ENCODE results near the gene CFAP20DC. TPM values are rescaled to one million over a fixed set of nuclear protein-coding genes. Genes with fewer than 3 reads are reported as not detected.

Gene CFAP20DC
- total and polyA plus RNA-seq, 2 of the 13 experiments (the other 11 are each of a cell fraction or from before 2014, with no cell fraction given): not detected

DNA sequence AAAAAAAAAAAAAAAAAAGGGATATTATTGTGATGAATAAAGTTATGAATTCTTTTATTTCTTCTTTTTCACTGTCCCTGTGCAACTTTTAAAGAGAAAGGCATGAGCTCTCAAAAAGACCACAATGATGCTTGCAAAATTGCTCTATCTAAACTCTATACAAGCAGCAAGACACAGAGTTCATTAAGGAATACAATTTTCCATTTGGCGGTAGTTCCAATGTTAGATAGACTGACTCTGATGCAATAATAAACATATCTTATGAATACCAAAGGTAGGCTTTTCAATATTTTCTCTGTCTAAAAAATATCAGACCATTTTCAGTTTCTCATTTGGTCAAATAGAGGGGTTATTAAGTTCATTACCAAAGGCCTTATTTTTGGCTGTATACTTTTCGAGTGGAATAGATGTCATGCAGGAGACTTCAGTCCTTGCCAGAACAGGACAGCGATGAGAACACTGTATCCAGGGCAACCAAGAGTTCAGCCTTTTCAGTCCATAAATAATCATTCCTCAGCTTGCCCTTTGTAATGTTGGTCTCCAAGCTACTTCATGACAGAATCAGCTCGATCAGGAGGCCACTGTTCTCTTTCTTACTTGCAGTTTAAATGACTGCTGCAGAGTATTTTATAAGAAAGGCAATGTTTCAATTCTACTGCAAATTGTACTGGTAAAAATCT is 220.4 kb downstream of the CFAP20DC start (continued):
- no peak for TF ChIP-seq FOXA3 (CRISPR knock-in tag; IDR thresholded peaks at IDR 0.05)

- Histone ChIP-seq H3K27ac (ENCODE audit: extremely low read length, insufficient read depth, low read length) (no peak overlapping the region), H3K9me3 (ENCODE audit: low read length) (no peaks in the 10 kb centered on the region), H3K27me3 (ENCODE audit: control insufficient read depth in 1 of 2, insufficient read depth in 2 of 2, low read length in 2 of 2) (no peaks in the 10 kb centered on the region; a peak in 1 of 5 replicates), H4K20me1 (ENCODE audit: insufficient read depth, low read length) (no peaks in the 10 kb centered on the region), H3K4me2 (ENCODE audit: low read depth, low read length) (no peak overlapping the region), H3K4me1 (ENCODE audit: insufficient read depth, low read length) (peaks cover 11% of the 10 kb centered on the region), H3K9ac (ENCODE audit: insufficient read depth, low read depth, low read length) (no peak overlapping the region), H3K4me3 (replicated peaks in 1 of 3; ENCODE audit: insufficient read depth in 1 of 3, low read depth in 2 of 3, low read length in 3 of 3) (no peak overlapping the region), H2AFZ (ENCODE audit: low read length) (no peak overlapping the region), H3K36me3 (replicated peaks in 1 of 2; ENCODE audit: control insufficient read depth in 1 of 2, insufficient read depth in 2 of 2, low read length in 2 of 2) (no peaks in the 10 kb centered on the region), H3K79me2 (ENCODE audit: insufficient read depth, low read length) (no peaks in the 10 kb centered on the region)
- 0 out of 3 replicates have a peak, but pooled peaks have one; percentile 37 for ATAC-seq
- FAIRE-seq: peak; percentile 8
- intact Hi-C loops (cut with micrococcal nuclease; ENCODE audit: unreplicated experiment) (loop anchor here (2.0 kb wide), 1 partner anchor 228 kb away; no protein-coding TSS in a partner anchor), in situ Hi-C loops (cut with HindIII; ENCODE audit: extremely low pct_ligation_motif_present, low pct_unique_long_range_greater_than_20kb) (no loop called here)
- POLR2A ChIA-PET: no interaction called here
- no peak for DNase-seq (ENCODE audit: low spot score)
- no peak for TF ChIP-seq NFE2L2 (IDR thresholded peaks at IDR 0.05; ENCODE audit: low read length)
- TF ChIP-seq ZNF460 (CRISPR knock-in tag; IDR thresholded peaks at IDR 0.05; ENCODE audit: borderline replicate concordance): no peak
- TF ChIP-seq ZNF556 (CRISPR knock-in tag; IDR thresholded peaks at IDR 0.05; ENCODE audit: borderline replicate concordance): no peak
- TF ChIP-seq, protein P1, sequence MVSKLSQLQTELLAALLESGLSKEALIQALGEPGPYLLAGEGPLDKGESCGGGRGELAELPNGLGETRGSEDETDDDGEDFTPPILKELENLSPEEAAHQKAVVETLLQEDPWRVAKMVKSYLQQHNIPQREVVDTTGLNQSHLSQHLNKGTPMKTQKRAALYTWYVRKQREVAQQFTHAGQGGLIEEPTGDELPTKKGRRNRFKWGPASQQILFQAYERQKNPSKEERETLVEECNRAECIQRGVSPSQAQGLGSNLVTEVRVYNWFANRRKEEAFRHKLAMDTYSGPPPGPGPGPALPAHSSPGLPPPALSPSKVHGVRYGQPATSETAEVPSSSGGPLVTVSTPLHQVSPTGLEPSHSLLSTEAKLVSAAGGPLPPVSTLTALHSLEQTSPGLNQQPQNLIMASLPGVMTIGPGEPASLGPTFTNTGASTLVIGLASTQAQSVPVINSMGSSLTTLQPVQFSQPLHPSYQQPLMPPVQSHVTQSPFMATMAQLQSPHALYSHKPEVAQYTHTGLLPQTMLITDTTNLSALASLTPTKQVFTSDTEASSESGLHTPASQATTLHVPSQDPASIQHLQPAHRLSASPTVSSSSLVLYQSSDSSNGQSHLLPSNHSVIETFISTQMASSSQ (IDR thresholded peaks at IDR 0.05; ENCODE audit: low read depth): peak; percentile 75; the same call in 1 of the 2 replicates
- TF ChIP-seq, protein P1 (CRISPR knock-in tag; IDR thresholded peaks at IDR 0.05; ENCODE audit: borderline replicate concordance): no peak; the same call in 1 of the 2 replicates
- BruUV-seq (replicated peaks): no TSS peak
- CTCF ChIA-PET (ENCODE audit: low intra/inter-chr PET ratio, low total read pairs): interaction anchor here (0.7 kb wide), 1 partner anchor 228 kb away, joined by 3 read pairs; no protein-coding TSS in a partner anchor
- WGBS (ENCODE audit: low lambda C conversion rate): 0% methylated on average over 1 of the region's 1 CpG
Observed at GRCh38 chr3:58824777-58825176, 225.0 kb downstream of the CFAP20DC start.

Measured in HepG2 (cell line).